Rectal smooth muscle tissue (tissue), 1 donor: Measurements from ENCODE around the gene SP110.

Experiments
- H3K27ac ChIP-seq: one replicate; pipeline ENCODE4 v1.7.0; 2013; ENCODE audit warnings: low read depth, low read length, inconsistent platforms
- H3K27me3 ChIP-seq: one replicate; pipeline ENCODE4 v1.7.0; 2013; ENCODE audit warnings: low read length; ENCODE audit not compliant: control insufficient read depth, insufficient read depth
- H3K36me3 ChIP-seq: one replicate; pipeline ENCODE4 v1.7.0; 2013; ENCODE audit warnings: low read length; ENCODE audit not compliant: control insufficient read depth, insufficient read depth
- H3K4me1 ChIP-seq: one replicate; pipeline ENCODE4 v1.7.0; 2013; ENCODE audit warnings: low read length; ENCODE audit not compliant: control insufficient read depth, insufficient read depth
- H3K4me3 ChIP-seq: one replicate; pipeline ENCODE4 v1.7.0; 2013; ENCODE audit warnings: low read length
- H3K9ac ChIP-seq: one replicate; pipeline ENCODE4 v1.7.0; 2013; ENCODE audit warnings: low read length

The SP110 gene

DNA sequence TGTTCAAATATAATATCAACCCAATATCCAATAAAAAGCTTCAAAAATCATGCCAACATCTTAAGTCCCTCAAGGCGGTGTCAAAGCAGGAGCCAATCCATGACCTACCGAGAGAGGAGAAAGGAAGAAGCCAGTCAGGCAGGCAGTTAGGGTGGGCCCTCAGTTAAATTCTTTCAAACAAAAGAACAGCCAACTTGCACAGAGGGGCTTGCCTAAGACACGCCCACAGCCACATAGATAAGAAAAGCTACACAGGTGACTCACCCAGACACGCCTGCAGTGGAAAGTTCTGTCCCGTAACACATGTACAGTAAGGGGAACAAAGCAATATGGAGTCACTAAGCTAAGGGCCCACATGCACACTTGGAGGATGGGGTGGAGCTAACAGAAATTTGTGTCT is 61.3 kb downstream of the SP110 start:
- Histone ChIP-seq H3K4me1 (no peaks in the 10 kb centered on the region), H3K9ac (no peak overlapping the region), H3K4me3 (no peak overlapping the region), H3K36me3 (no peaks in the 10 kb centered on the region), H3K27ac (no peak overlapping the region), H3K27me3 (no peaks in the 10 kb centered on the region)

DNA sequence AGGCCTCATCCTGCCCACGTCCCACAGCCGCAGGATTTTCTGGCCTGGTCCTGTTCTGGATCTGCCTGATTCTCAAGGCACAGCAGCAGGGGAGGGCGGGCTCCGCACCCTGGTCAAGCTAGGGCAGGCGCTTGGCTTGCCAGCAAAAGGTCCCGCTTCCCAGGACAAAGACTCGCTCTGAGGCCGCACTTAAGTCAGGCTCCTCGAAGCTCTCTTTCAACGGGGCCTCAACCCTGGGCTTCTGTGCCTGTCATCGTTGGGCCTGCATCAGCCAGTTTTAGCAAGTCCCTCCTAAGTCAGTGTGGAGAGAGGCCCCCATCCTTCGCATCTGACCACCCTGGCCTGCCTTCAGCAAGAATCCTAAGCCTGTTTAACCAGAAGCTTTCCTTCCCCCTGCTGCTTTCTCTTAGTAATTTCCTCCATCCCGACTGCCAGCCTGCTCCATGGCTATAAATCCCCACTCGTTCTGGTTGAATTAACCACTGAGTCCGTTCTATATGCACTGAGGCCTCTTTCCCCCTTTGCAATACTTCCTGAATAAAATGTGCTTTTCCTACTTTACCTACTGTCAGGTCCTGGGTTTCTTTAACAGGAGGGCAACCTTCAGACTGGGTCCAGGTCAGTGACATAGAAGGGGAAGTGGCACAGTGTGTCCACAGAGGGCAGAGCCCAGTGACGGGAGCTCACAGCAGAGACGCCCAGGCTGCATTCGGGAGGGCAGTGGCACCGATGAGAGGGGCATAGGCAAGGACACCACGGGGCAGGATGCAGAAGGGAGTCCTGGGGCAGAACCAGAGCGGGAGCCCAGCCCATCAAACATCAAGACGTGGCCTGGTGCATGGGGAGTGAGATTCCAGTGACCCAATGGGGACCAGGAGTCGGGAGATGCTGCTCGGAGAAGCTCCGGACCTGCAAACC is 62.7 kb downstream of the SP110 start:
- H3K4me3 ChIP-seq = no peak overlapping the region
- no peak overlapping the region for H3K27ac ChIP-seq
- H3K27me3 ChIP-seq = no peaks in the 10 kb centered on the region
- no peak overlapping the region for H3K9ac ChIP-seq
- no peaks in the 10 kb centered on the region for H3K36me3 ChIP-seq
- no peaks in the 10 kb centered on the region for H3K4me1 ChIP-seq

DNA sequence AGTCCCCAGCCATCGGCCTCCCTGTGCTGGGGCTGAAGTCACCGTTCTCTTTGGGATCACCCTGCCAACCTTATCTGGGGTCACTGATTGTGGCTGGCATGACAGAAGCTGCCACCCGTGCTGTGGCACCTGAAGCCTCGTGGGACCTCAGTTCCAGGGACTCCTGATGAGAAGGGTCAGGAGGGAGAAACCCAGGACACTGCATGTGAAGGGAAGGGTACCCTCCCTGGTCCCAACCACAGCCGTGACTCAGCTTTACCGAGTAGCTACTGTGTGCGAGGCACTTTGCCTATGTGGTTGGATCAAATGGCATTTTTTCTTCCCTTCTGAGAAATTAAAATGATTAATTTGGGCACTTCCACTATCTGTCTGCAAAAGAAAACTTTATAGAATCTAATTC is 64.4 kb downstream of the SP110 start:
- Histone ChIP-seq H3K36me3 (no peaks in the 10 kb centered on the region), H3K9ac (no peak overlapping the region), H3K27me3 (no peaks in the 10 kb centered on the region), H3K4me1 (no peaks in the 10 kb centered on the region), H3K27ac (no peak overlapping the region), H3K4me3 (no peak overlapping the region)

DNA sequence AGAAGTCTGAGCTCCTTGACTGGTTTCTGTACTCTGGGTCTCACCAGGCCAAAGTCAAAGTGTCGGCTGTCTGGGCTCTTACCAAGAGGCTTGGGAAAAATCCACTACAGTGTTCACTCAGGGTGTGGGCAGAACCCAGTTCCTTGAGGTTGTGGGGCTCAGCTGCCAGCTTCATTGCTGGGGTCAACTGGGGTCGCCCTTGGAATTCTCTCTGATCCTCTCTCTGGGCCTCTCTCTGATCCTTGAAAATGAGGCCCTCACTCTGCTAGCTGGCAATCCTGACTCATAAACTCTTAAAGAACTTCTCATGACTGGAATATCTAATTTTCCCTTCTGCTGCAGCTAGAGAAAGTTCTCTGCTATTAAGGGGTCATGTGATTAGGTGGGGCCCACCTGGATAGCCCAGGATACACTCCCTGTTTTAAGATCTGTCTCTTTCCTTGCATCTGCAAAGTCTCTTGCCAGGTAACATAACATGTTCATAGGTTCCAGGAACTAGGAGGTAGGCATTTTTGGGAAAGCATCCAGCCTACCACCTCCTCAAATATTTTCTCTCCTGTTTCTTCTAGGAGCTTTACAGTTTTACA is 66.3 kb downstream of the SP110 start:
- Histone ChIP-seq H3K4me3 (no peak overlapping the region), H3K4me1 (no peaks in the 10 kb centered on the region), H3K27me3 (no peaks in the 10 kb centered on the region), H3K36me3 (no peaks in the 10 kb centered on the region), H3K9ac (no peak overlapping the region), H3K27ac (no peak overlapping the region)

DNA sequence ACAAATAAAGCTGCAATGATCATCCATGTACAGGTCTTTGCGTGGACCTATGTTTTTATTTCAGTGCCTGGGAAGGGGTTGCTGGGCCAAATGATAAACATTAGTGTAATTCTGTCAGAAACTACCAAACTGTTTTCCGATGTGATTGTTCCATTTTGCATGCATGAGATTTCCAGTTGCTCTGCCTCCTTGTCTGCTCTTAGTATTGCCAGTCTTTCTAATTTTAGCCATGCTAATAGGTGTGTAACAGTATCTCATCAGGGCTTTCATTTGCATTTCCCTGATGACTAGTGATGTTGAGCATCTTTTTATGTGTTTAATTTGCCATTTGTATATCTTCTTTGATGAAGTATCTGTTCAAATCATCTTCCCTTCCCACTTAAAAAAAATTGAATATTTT is 67.5 kb downstream of the SP110 start:
- H3K36me3 ChIP-seq = no peaks in the 10 kb centered on the region

DNA sequence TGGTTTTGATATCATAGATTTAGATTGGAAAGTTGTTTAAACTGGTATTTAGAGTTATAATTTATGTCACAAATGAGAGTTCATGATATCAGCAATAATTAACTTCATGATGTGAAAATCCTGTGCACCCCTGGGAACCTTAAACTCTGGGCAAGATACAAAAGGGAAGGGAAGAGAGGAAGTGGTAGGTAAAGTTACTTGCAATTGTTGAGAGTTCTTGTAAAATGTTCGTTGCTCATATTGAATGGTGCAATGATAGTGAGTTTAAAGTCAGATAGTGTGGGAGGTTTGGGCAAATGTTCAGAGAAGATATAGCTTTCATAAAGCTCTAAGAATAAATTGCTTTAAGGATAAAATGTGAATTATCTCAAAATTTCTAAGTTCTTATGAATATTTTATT is 75.4 kb downstream of the SP110 start:
- H3K27me3 ChIP-seq = no peaks in the 10 kb centered on the region
- H3K9ac ChIP-seq = no peak overlapping the region
- H3K36me3 ChIP-seq = no peaks in the 10 kb centered on the region
- no peak overlapping the region for H3K27ac ChIP-seq
- H3K4me3 ChIP-seq = no peak overlapping the region
- H3K4me1 ChIP-seq = no peaks in the 10 kb centered on the region

More for the DNA sequence above, 67.5 kb downstream of the SP110 start:
- H3K27me3 ChIP-seq = no peaks in the 10 kb centered on the region
- no peak overlapping the region for H3K9ac ChIP-seq
- H3K4me3 ChIP-seq = no peak overlapping the region
- no peaks in the 10 kb centered on the region for H3K4me1 ChIP-seq
- no peak overlapping the region for H3K27ac ChIP-seq

DNA sequence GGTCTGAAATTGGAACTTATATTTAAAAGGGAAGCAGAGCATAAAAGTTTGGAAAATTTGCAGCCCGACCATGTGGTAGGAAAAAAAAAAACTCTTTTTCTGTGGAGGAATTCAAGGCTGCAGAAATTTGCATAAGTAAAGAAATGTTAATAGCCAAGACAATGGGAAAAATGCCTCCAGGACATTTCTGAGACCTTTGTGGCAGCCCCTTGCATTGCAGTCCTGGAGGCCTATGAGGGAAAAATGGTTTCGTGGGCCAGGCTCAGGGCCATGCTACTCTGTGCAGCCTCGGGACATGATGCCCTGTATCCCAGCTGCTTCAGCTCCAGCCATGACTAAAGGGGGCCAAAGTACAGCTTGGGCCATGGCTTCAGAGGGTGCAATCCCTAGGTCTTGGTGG is 79.1 kb downstream of the SP110 start:
- no peaks in the 10 kb centered on the region for H3K36me3 ChIP-seq
- no peaks in the 10 kb centered on the region for H3K4me1 ChIP-seq
- H3K27me3 ChIP-seq = no peaks in the 10 kb centered on the region
- no peak overlapping the region for H3K27ac ChIP-seq
- no peak overlapping the region for H3K4me3 ChIP-seq
- no peak overlapping the region for H3K9ac ChIP-seq

DNA sequence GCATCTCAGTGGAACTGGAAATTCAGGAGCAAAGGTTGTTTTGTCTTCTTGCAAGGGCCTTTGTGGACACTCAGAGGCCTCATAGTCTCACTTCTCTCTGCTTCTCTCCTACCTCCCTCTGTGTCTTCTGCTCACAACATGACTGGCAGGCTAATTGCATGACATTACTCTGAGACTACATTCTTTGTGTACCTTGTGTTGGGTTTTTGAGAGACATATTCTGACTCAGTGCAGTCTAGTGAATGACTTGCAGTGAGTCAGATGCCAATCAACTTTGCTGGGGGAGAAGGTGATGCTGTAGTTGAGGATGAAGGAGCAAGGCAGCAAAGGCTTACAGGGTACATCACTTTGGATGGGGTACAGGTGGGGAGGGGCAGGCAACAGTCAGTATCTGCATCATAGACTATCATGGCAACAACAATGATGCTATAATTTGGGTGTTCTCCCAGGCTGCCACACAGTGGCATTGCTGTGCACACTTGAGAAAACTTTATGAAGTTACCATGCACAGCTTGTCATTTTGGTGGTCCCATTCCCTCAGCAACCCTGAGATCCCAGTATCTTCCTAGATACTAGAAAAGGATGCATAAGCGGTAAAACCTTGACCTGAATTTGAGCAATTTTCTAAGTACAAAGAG is 81.8 kb downstream of the SP110 start:
- Histone ChIP-seq H3K9ac (no peak overlapping the region), H3K27me3 (no peaks in the 10 kb centered on the region), H3K4me1 (no peaks in the 10 kb centered on the region), H3K4me3 (no peak overlapping the region), H3K27ac (no peak overlapping the region), H3K36me3 (no peaks in the 10 kb centered on the region)

DNA sequence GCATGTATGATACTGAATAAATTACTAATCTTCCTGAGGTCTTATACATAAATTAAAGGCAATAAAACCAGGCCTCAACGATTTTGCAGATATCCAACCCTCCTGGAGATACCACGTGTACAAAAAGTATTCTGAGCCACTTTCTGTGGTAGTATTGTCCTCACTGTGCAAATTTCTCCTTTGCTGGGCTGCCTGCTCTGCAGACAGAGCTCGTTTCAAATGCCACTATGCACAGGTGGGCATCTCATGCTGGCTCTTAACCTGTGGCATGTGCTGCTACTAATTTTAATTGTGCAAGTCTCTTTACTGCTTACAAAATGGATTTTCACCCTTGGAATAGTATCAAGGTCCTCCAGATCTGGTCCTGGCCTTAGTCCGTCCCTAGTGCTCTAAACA is 84.7 kb downstream of the SP110 start:
- Histone ChIP-seq H3K4me3 (no peak overlapping the region), H3K27ac (no peak overlapping the region), H3K27me3 (no peaks in the 10 kb centered on the region), H3K9ac (no peak overlapping the region), H3K36me3 (no peaks in the 10 kb centered on the region), H3K4me1 (no peaks in the 10 kb centered on the region)

DNA sequence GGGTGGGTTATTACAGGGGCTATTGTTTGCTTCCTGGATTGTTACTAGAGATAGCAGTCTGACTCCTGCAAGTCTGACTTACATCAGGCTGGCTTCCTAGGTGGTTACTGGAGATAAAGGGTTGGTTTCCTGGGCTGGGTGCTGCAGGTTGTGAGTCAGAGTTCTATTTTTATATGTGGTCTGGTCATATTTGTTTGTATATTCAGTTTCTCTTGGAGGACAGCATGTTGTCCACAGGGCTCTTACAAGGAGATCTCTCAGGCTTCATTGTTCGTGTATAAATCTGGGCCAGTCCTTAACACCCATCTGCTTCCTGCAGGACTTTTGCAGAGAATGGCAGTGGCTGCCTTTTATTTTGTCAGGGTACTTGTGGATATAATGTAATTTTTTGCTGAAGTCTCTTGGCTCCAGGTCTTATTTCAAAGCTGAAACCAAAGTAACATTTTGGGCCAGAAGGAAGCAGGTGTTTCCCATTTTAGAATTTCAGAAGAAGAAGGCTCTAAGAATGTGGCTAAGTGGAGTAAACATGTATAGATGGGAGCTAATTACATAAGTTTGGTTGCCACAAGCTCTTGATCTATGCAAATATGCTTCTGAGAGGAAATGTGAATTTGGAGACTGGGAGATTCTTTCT is 85.2 kb downstream of the SP110 start:
- no peaks in the 10 kb centered on the region for H3K27me3 ChIP-seq
- H3K4me1 ChIP-seq = no peaks in the 10 kb centered on the region
- H3K4me3 ChIP-seq = no peak overlapping the region
- no peak overlapping the region for H3K9ac ChIP-seq
- H3K27ac ChIP-seq = no peak overlapping the region
- no peaks in the 10 kb centered on the region for H3K36me3 ChIP-seq

DNA sequence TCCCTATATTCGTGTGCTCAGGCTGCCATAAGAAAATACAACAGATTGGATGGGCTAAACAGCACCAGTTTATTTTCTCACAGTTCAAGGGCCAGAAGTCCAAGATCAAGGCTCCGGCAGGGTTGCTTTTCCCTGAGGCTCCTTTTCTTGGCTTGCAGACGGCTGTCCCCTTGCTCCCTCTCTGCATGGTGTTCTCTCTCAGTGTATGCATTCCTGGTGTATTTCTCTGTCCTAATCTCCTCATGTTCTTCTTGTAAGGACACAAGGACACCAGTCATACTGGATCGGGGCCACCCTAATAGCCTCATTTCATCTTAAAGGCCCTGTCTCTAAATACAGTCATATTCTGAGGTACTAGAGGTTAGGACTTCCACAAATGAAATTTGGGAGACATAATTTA is 88.4 kb downstream of the SP110 start:
- no peak overlapping the region for H3K4me3 ChIP-seq
- H3K27me3 ChIP-seq = no peaks in the 10 kb centered on the region
- H3K9ac ChIP-seq = no peak overlapping the region
- H3K27ac ChIP-seq = peak overlapping the region; percentile 6
- no peaks in the 10 kb centered on the region for H3K4me1 ChIP-seq
- no peaks in the 10 kb centered on the region for H3K36me3 ChIP-seq

DNA sequence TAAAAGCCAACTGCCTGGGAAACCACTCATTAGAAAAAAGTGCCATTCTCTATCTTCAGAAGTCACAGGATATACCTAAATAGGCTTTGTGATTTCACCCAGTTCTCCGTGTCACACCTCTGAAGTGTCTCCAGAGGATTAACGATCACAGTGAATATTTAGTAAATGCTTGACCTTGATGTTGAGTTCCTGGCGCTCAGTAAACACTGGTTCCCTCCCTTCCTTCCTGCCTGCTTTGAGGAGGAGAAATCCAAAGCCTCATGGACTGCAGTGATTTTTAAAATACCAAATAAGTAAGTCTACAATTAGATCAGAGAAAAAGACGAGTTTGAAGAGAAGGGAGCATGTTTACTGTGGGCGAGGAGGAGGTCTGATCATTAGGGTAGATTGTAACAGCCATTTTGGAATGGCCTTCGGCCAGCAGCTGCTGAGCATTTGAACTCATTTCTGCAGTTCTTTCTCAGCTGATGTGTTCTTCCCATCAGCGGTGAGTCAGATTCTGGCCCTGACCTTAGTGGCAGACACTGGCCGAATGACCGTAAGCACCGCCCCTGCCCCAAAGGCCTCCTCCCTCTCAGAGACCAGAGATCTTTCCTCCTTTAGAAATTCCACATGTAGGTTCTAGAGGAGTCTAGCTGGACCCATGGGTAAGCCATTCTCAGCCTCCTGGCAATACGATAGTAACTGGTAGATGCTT is 89.0 kb downstream of the SP110 start:
- H3K4me3 ChIP-seq = no peak overlapping the region
- no peak overlapping the region for H3K9ac ChIP-seq
- no peak overlapping the region for H3K27ac ChIP-seq
- H3K27me3 ChIP-seq = no peaks in the 10 kb centered on the region
- no peaks in the 10 kb centered on the region for H3K4me1 ChIP-seq
- no peaks in the 10 kb centered on the region for H3K36me3 ChIP-seq
